HEK293T (cell line): Measurements from ENCODE around the gene MTHFR.

ENCODE experiments used
- ARNT ChIP-seq: fragments of 450-650 bp; IDR thresholded peaks from 2 replicates; pipeline ENCODE4 v1.6.1; 2017; ENCODE audit warnings: mild to moderate bottlenecking
- BHLHE40 ChIP-seq: fragments of 450-650 bp; IDR thresholded peaks from 2 replicates; pipeline ENCODE4 v1.6.1; 2016; ENCODE audit warnings: mild to moderate bottlenecking, moderate library complexity, borderline replicate concordance
- ELF4 ChIP-seq: fragments of 450-650 bp; IDR thresholded peaks from 2 replicates; pipeline ENCODE4 v1.6.1; 2017; ENCODE audit warnings: antibody characterized with exemption
- FOXA1 ChIP-seq: fragments of 450-650 bp; IDR thresholded peaks from 2 replicates; pipeline ENCODE4 v1.6.1; 2016; ENCODE audit warnings: mild to moderate bottlenecking
- FOXM1 ChIP-seq: fragments of 450-650 bp; IDR thresholded peaks from 2 replicates; pipeline ENCODE4 v1.6.1; 2017; ENCODE audit warnings: mild to moderate bottlenecking, borderline replicate concordance
- HDGF ChIP-seq: fragments of 450-650 bp; IDR thresholded peaks from 2 replicates; pipeline ENCODE4 v1.6.1; 2017; ENCODE audit warnings: antibody characterized with exemption, borderline replicate concordance
- NFRKB ChIP-seq: fragments of 450-650 bp; IDR thresholded peaks from 2 replicates; pipeline ENCODE4 v1.6.1; 2016; ENCODE audit warnings: mild to moderate bottlenecking, moderate library complexity
- SP1 ChIP-seq: fragments of 450-650 bp; IDR thresholded peaks from 2 replicates; pipeline ENCODE4 v1.6.1; 2017
- SUZ12 ChIP-seq: fragments of 450-650 bp; IDR thresholded peaks from 2 replicates; pipeline ENCODE4 v1.6.1; 2016; ENCODE audit warnings: mild to moderate bottlenecking
- TARDBP ChIP-seq: fragments of 450-650 bp; IDR thresholded peaks from 2 replicates; pipeline ENCODE4 v1.6.1; 2016
- ZNF384 ChIP-seq: fragments of 450-650 bp; IDR thresholded peaks from 2 replicates; pipeline ENCODE4 v1.6.1; 2016

DNA sequence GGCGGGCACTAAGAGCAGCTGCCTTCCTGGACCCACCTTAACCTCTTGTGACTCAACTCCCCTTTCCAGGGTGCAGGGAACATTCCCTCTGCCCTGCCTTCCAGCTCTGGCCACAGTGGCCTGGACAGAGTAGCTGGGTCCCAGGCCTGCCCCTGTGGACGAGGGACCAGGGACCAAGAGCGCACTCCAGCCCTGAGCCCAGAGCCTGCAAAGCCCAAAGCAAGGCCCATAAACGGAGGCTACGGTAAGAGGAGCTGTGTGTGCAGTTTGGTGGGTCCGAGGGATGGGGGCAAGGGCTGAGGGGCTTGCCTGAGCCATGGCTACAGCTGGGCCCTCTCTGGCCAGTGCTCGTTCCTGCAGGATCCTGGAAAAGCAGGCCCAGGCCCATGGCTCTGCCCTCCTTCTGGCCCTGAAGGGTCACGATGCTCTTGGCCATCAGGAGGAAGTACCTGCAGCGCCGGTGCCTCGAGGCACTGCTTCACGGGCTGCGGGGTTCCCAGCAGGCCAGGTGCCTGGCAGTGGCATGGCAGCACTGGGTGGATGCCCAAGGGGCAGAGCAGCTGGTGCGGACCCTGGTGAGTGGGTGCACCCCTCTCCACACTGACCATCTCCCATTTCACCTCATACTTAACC lies 17.8 kb downstream of the MTHFR start:
- no peak for TF ChIP-seq SUZ12
- TF ChIP-seq SP1, result no peak
- TF ChIP-seq BHLHE40, result no peak
- TF ChIP-seq FOXM1, result no peak
- no peak for TF ChIP-seq ELF4
- TF ChIP-seq HDGF, result no peak
- TF ChIP-seq ARNT, result no peak
- no peak for TF ChIP-seq TARDBP
- TF ChIP-seq FOXA1, result no peak
- no peak for TF ChIP-seq ZNF384
- no peak for TF ChIP-seq NFRKB
